Keratinocyte (primary cell): ENCODE results near the gene NADK2. TPM values are rescaled to one million over a fixed set of nuclear protein-coding genes. Genes with fewer than 3 reads are reported as not detected.

Experiments
- DNase-seq: peaks from one replicate; pipeline ENCODE4 v3.0.0-alpha.2; 2011; ENCODE audit warnings: low read depth, missing footprints, low spot score
- FAIRE-seq: peaks from 2 replicates; lab custom pipeline; 2011; peaks lifted over from hg19 to GRCh38; lab: Jason Lieb, UNC
- H2AFZ ChIP-seq: 2 replicates; pipeline ENCODE4 v1.6.0; 2012; ENCODE audit warnings: low read length, control low read depth, inconsistent platforms; ENCODE audit not compliant: control insufficient read depth
- H3K27ac ChIP-seq: 2 replicates; pipeline ENCODE4 v1.5.1; 2011; ENCODE audit warnings: low read length; ENCODE audit not compliant: control insufficient read depth, insufficient read depth
- H3K27me3 ChIP-seq: 3 replicates; pipeline ENCODE4 v1.6.0; 2011; ENCODE audit warnings: low read length; ENCODE audit not compliant: control insufficient read depth, insufficient read depth; ENCODE audit errors: extremely low read depth
- H3K36me3 ChIP-seq, 2 experiments: 2 replicates in 1 of 2; 3 replicates in 1 of 2; pipeline ENCODE4 v1.5.1; 2011; ENCODE audit warnings: low read length in 2 of 2, mild to moderate bottlenecking in 1 of 2; ENCODE audit not compliant: control insufficient read depth in 2 of 2, insufficient read depth in 2 of 2; ENCODE audit errors: extremely low read depth in 1 of 2
- H3K4me1 ChIP-seq: 3 replicates; pipeline ENCODE4 v1.5.1; 2011; ENCODE audit warnings: low read length; ENCODE audit not compliant: control insufficient read depth, insufficient read depth; ENCODE audit errors: extremely low read depth
- H3K4me2 ChIP-seq: 3 replicates; pipeline ENCODE4 v1.6.0; 2011; ENCODE audit warnings: low read depth, low read length; ENCODE audit not compliant: control insufficient read depth, insufficient read depth; ENCODE audit errors: extremely low read depth
- H3K4me3 ChIP-seq, 3 experiments: fragments of 200-600 bp in 1 of 3; sonication (generic) in 1 of 3; 2 replicates in 2 of 3; 3 replicates in 1 of 3; pipeline ENCODE4 v1.5.1; 2011 to 2016; ENCODE audit warnings: low read length in 3 of 3, mild to moderate bottlenecking in 3 of 3, control low read depth in 2 of 3, inconsistent platforms in 1 of 3, low read depth in 1 of 3, mixed read lengths in 1 of 3, mixed run types in 1 of 3, moderate library complexity in 1 of 3; ENCODE audit not compliant: control insufficient read depth in 2 of 3, insufficient read depth in 2 of 3; ENCODE audit errors: extremely low read depth in 1 of 3
- H3K79me2 ChIP-seq: 2 replicates; pipeline ENCODE4 v1.6.0; 2012; ENCODE audit warnings: low read length; ENCODE audit not compliant: control insufficient read depth, insufficient read depth
- H3K9ac ChIP-seq: 3 replicates; pipeline ENCODE4 v1.6.0; 2011; ENCODE audit warnings: low read length; ENCODE audit not compliant: control insufficient read depth, insufficient read depth; ENCODE audit errors: extremely low read depth
- H3K9me1 ChIP-seq: 3 replicates; pipeline ENCODE4 v1.6.0; 2011; ENCODE audit warnings: low read length; ENCODE audit not compliant: control insufficient read depth, insufficient read depth; ENCODE audit errors: extremely low read depth
- H3K9me3 ChIP-seq: 2 replicates; pipeline ENCODE4 v1.5.1; 2012; ENCODE audit warnings: low read depth, low read length; ENCODE audit not compliant: control insufficient read depth
- H4K20me1 ChIP-seq: 3 replicates; pipeline ENCODE4 v1.6.0; 2011; ENCODE audit warnings: low read length; ENCODE audit not compliant: control insufficient read depth, insufficient read depth; ENCODE audit errors: extremely low read depth
- EZH2 ChIP-seq: IDR thresholded peaks from one replicate; pipeline ENCODE4 v1.6.1; 2012; ENCODE audit warnings: inconsistent platforms, mild to moderate bottlenecking, low read length, moderate library complexity
- dilution Hi-C: fragments of 300-500 bp; cut with MboI; formaldehyde crosslinking; loops from one replicate; pipeline ENCODE4 v1.7.0; 2020; ENCODE audit warnings: low sequenced_read_pairs; ENCODE audit not compliant: extremely low pct_ligation_motif_present
- polyA plus RNA-seq, 5 experiments: library from polyadenylated mRNA; depleted of rRNA in 3 of 5; stranded (reverse) in 3 of 5; stranded (forward) in 1 of 5; unstranded in 1 of 5; fragments of >200 nt; gene quantifications; 1 replicate in 1 of 5; 2 replicates in 3 of 5; 3 replicates in 1 of 5; pipeline versions ENCODE4 v1.2.1 to v1.2.3, GENCODE V29; 2011 to 2012; ENCODE audit warnings: missing spikeins in 2 of 5, low read depth in 1 of 5, low replicate concordance in 1 of 5
- TF ChIP-seq, protein P1 (sequence below), 3 experiments: IDR thresholded peaks in 1 of 3; conservative IDR thresholded peaks in 1 of 3; optimal IDR thresholded peaks in 1 of 3; 2 replicates in 2 of 3; 3 replicates in 1 of 3; pipeline versions ENCODE3 to v1.5.1; 2011; ENCODE audit warnings: low read length in 3 of 3, mild to moderate bottlenecking in 3 of 3, moderate library complexity in 2 of 3, control low read depth in 1 of 3, inconsistent platforms in 1 of 3; ENCODE audit not compliant: insufficient read depth in 2 of 3; ENCODE audit errors: extremely low read depth in 1 of 3

NADK2 gene
- polyA plus RNA-seq, 1 donor (not counting 4 experiments of a cell fraction or from before 2014, with no cell fraction given), result 15.4 TPM

DNA sequence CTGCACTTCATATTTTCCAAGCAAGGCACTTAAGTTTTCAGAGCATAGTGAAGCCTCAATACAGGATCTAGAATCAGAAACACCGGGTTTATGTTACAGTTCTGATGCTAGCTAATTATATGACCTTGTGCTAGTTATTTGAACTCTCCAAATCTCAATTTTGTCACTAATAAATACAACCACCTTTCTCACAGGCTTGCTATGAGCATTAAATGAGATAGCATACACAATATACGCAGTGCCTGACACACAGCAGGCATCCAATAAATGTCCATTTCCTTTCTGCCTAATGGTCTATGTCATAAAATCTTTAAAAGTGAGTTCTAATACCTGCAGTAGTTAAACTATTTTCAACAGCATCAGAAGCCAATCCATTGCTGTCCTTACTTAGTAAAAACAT, 32.9 kb downstream of the NADK2 start:
- Histone ChIP-seq H3K4me1 (peaks cover 3% of the 10 kb centered on the region), H3K36me3 (no peaks in the 10 kb centered on the region), H3K9me3 (no peaks in the 10 kb centered on the region), H3K79me2 (no peaks in the 10 kb centered on the region), H3K9me1 (no peaks in the 10 kb centered on the region), H3K4me3 (no peak overlapping the region), H3K27ac (no peak overlapping the region), H2AFZ (no peak overlapping the region), H4K20me1 (no peaks in the 10 kb centered on the region), H3K4me2 (no peak overlapping the region), H3K9ac (no peak overlapping the region), H3K27me3 (no peaks in the 10 kb centered on the region)
- DNase-seq, result no peak
- TF ChIP-seq EZH2, result no peak
- TF ChIP-seq, protein P1, sequence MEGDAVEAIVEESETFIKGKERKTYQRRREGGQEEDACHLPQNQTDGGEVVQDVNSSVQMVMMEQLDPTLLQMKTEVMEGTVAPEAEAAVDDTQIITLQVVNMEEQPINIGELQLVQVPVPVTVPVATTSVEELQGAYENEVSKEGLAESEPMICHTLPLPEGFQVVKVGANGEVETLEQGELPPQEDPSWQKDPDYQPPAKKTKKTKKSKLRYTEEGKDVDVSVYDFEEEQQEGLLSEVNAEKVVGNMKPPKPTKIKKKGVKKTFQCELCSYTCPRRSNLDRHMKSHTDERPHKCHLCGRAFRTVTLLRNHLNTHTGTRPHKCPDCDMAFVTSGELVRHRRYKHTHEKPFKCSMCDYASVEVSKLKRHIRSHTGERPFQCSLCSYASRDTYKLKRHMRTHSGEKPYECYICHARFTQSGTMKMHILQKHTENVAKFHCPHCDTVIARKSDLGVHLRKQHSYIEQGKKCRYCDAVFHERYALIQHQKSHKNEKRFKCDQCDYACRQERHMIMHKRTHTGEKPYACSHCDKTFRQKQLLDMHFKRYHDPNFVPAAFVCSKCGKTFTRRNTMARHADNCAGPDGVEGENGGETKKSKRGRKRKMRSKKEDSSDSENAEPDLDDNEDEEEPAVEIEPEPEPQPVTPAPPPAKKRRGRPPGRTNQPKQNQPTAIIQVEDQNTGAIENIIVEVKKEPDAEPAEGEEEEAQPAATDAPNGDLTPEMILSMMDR (optimal IDR thresholded peaks at IDR 0.05 in 1 of 3, IDR thresholded peaks at IDR 0.05 in 1 of 3, conservative IDR thresholded peaks at IDR 0.05 in 1 of 3; ENCODE audit: extremely low read depth in 1 of 3, insufficient read depth in 2 of 3, low read length in 3 of 3), result no peak
- no peak for FAIRE-seq
- dilution Hi-C loops, result no loop called here

DNA sequence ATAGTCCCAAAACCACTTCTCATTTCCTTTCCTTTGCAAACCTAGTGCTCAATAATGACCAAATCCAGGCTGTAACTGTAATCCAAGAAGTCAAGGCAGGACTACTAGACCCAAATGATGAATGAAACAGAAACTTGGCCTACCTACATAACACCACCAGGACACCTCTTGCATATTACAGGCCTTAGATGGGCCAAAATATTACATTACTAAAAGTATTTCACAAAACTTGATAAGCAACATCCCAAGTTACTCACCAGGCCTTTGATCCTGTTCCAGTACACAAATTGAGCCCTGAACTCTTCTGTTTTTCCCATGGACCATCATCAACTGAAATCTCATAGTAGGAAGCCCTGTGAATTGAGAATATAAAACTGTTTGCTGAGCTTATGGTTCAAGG, 34.8 kb downstream of the NADK2 start:
- dilution Hi-C loops, result no loop called here
- H4K20me1 ChIP-seq, result no peaks in the 10 kb centered on the region
- DNase-seq (no peak), FAIRE-seq (no peak)
- H3K27me3 ChIP-seq, result no peaks in the 10 kb centered on the region
- H3K27ac ChIP-seq, result no peak overlapping the region
- TF ChIP-seq, protein P1 (optimal IDR thresholded peaks at IDR 0.05 in 1 of 3, IDR thresholded peaks at IDR 0.05 in 1 of 3, conservative IDR thresholded peaks at IDR 0.05 in 1 of 3; ENCODE audit: extremely low read depth in 1 of 3, insufficient read depth in 2 of 3, low read length in 3 of 3), result no peak
- TF ChIP-seq EZH2, result no peak
- no peaks in the 10 kb centered on the region for H3K9me1 ChIP-seq
- H3K4me3 ChIP-seq, result no peak overlapping the region
- no peaks in the 10 kb centered on the region for H3K9me3 ChIP-seq
- H3K9ac ChIP-seq, result no peak overlapping the region
- H2AFZ ChIP-seq, result no peak overlapping the region
- H3K4me2 ChIP-seq, result no peak overlapping the region
- peaks cover 3% of the 10 kb centered on the region for H3K4me1 ChIP-seq
- no peaks in the 10 kb centered on the region for H3K36me3 ChIP-seq
- no peaks in the 10 kb centered on the region for H3K79me2 ChIP-seq
